LNCAP (cell line): ENCODE measurements around the gene NOD1.

Source experiments
- CTCF ChIP-seq: fragments of 450-650 bp; IDR thresholded peaks from 2 replicates; pipeline ENCODE4 v1.5.1; 2017; ENCODE audit warnings: mild to moderate bottlenecking

Gene NOD1

GRCh38 chr7:30447466-30447865 is 31.1 kb downstream of the NOD1 start:
- no peak for TF ChIP-seq CTCF

- TF ChIP-seq CTCF: no peak
These were observed 32.3 kb downstream of the NOD1 start for GRCh38 chr7:30446266-30446665.

- no peak for TF ChIP-seq CTCF
These were observed 32.8 kb downstream of the NOD1 start for GRCh38 chr7:30445770-30446169.

- TF ChIP-seq CTCF: no peak
These were observed 40.6 kb downstream of the NOD1 start for GRCh38 chr7:30437823-30438574.

- no peak for TF ChIP-seq CTCF
These were observed 42.1 kb downstream of the NOD1 start for GRCh38 chr7:30436518-30436917.

GRCh38 chr7:30436046-30436445 is 42.5 kb downstream of the NOD1 start:
- no peak for TF ChIP-seq CTCF

- TF ChIP-seq CTCF: no peak
These were observed 44.3 kb downstream of the NOD1 start for GRCh38 chr7:30434140-30434799.
